Tibial nerve (tissue), 4 donors: Measurements from ENCODE around the gene ZEB1. TPM values are rescaled to one million over a fixed set of nuclear protein-coding genes. Genes with fewer than 3 reads are reported as not detected.

Experiments used
- DNase-seq, 2 donors: peaks; one replicate each; pipeline ENCODE4 v3.0.0-alpha.2; 2019; ENCODE audit warnings: low spot score in 2 of 2
- H3K27ac ChIP-seq, 4 donors: fragments of 200-600 bp; sonication (generic) in 3 of 4; one replicate each; pipeline ENCODE4 v1.5.1; 2017 to 2019; ENCODE audit warnings: mild to moderate bottlenecking in 1 of 4
- H3K27me3 ChIP-seq, 2 donors: fragments of 200-600 bp; sonication (generic) in 1 of 2; one replicate each; pipeline versions ENCODE4 v1.5.1 to v1.6.0; 2017 to 2019
- H3K36me3 ChIP-seq, 3 donors: fragments of 200-600 bp; sonication (generic); one replicate each; pipeline ENCODE4 v1.5.1; 2018 to 2019
- H3K4me1 ChIP-seq, 4 donors: fragments of 200-600 bp; sonication (generic) in 3 of 4; one replicate each; pipeline ENCODE4 v1.5.1; 2017 to 2019
- H3K4me3 ChIP-seq, 4 donors: fragments of 200-600 bp; sonication (generic) in 3 of 4; one replicate each; pipeline ENCODE4 v1.5.1; 2017 to 2019; ENCODE audit warnings: mild to moderate bottlenecking in 1 of 4, moderate library complexity in 1 of 4
- H3K9me3 ChIP-seq, 4 donors: fragments of 200-600 bp; sonication (generic) in 3 of 4; one replicate each; pipeline ENCODE4 v1.5.1; 2017 to 2019
- EP300 ChIP-seq, 2 donors: sonication (generic); formaldehyde crosslinking; IDR thresholded peaks; one replicate each; pipeline ENCODE4 v1.6.1; 2017; ENCODE audit warnings: antibody characterized with exemption in 2 of 2, mild to moderate bottlenecking in 1 of 2
- POLR2A ChIP-seq, 2 donors: fragments of 450-650 bp; IDR thresholded peaks; one replicate each; pipeline ENCODE4 v1.6.1; 2017; ENCODE audit warnings: antibody characterized with exemption in 2 of 2, mild to moderate bottlenecking in 2 of 2, moderate library complexity in 2 of 2
- WGBS, 2 donors: methylation state at CpG; one replicate each; pipeline ENCODE4 v1.1.5; 2018; 5-methylcytosine and 5-hydroxymethylcytosine counted together
- total RNA-seq, 4 donors: library from RNA; depleted of rRNA; stranded (reverse); fragments of >200 nt; gene quantifications; one replicate each; pipeline ENCODE4 v1.1.0, GENCODE V29; 2016
- TF ChIP-seq, protein P1 (sequence below), 5 experiments: fragments of 200-600 bp in 3 of 5; fragments of 450-650 bp in 2 of 5; sonication (generic) in 3 of 5; IDR thresholded peaks; one replicate each; pipeline ENCODE4 v1.5.1; 2016 to 2019; ENCODE audit warnings: antibody characterized with exemption in 5 of 5, mild to moderate bottlenecking in 3 of 5, moderate library complexity in 2 of 5

The ZEB1 gene
- total RNA-seq, 4 donors from 2014 or later = 84.6 to 128 (median 95.7) TPM

DNA sequence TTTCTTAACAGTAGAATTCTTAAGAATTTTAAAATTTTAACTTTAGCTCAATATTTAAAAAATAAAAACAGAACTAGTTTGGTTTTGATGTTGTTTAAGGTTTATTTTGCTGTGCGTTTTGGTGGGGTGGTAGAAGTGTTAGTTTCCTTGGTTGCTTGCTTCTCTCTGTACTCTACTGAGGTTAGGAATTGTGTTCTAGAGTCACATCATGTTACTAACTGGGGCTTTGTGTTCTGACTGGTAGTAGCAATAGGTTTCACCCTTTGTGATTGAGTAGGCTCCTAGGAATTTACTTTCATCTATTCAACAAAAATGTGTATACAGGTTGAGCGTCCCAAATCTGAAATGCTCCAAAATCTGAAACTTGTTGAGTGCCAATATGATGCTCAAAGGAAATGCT, 99.5 kb downstream of the ZEB1 start:
- H3K4me1 ChIP-seq = peaks cover 0 to 28% (median 7%) of the 10 kb centered on the region in 4 donors
- no peaks in the 10 kb centered on the region for H3K36me3 ChIP-seq
- 81 to 84% methylated on average over 2 of the region's 2 CpGs for WGBS, 2 donors
- TF ChIP-seq, protein P1, sequence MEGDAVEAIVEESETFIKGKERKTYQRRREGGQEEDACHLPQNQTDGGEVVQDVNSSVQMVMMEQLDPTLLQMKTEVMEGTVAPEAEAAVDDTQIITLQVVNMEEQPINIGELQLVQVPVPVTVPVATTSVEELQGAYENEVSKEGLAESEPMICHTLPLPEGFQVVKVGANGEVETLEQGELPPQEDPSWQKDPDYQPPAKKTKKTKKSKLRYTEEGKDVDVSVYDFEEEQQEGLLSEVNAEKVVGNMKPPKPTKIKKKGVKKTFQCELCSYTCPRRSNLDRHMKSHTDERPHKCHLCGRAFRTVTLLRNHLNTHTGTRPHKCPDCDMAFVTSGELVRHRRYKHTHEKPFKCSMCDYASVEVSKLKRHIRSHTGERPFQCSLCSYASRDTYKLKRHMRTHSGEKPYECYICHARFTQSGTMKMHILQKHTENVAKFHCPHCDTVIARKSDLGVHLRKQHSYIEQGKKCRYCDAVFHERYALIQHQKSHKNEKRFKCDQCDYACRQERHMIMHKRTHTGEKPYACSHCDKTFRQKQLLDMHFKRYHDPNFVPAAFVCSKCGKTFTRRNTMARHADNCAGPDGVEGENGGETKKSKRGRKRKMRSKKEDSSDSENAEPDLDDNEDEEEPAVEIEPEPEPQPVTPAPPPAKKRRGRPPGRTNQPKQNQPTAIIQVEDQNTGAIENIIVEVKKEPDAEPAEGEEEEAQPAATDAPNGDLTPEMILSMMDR (IDR thresholded peaks at IDR 0.05) = no peak
- no peak for TF ChIP-seq POLR2A (IDR thresholded peaks at IDR 0.05)
- TF ChIP-seq EP300 (IDR thresholded peaks at IDR 0.05) = no peak
- no peak for DNase-seq
- no peak overlapping the region for H3K4me3 ChIP-seq
- H3K27ac ChIP-seq = no peak overlapping the region
- no peaks in the 10 kb centered on the region for H3K9me3 ChIP-seq
- no peaks in the 10 kb centered on the region for H3K27me3 ChIP-seq

DNA sequence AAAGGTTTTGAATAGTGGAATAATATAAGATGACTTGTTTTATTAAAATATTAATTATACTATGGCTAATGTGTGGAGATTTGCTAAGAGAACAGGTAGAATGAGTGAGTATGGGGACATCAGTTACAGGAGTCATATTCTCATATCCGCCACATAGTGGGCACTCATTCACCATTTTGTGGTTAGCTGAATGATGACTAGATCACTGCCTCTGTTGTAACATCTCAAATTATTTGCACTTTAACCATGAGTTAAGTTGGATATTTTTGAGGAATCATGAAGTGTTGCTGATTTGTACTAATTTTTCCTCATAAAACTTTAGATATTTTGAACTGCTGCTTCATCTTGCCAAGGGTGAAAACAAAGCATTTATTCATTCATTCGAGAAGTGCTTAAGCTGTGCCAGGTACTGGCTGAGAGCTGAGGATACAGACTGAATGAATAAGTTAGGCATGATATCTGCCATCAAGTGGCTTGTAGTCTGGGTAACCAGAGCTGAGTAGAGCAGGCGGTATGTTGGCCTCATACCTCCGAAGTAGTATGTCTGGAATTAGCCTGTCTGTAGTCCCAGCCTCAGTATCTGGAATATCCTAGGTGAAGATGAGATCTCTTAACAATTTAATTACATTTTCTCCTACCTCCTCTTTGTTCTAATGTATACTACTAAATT, 100.5 kb downstream of the ZEB1 start:
- TF ChIP-seq EP300 (IDR thresholded peaks at IDR 0.05) = no peak
- TF ChIP-seq, protein P1 (IDR thresholded peaks at IDR 0.05) = no peak
- no peak for TF ChIP-seq POLR2A (IDR thresholded peaks at IDR 0.05)
- Histone ChIP-seq H3K27ac (no peak overlapping the region), H3K36me3 (no peaks in the 10 kb centered on the region), H3K4me3 (no peak overlapping the region), H3K4me1 (peaks cover 0 to 22% (median 7%) of the 10 kb centered on the region in 4 donors), H3K9me3 (no peaks in the 10 kb centered on the region), H3K27me3 (no peaks in the 10 kb centered on the region)
- 69 to 75% methylated on average over 4 of the region's 4 CpGs for WGBS, 2 donors
- no peak for DNase-seq

DNA sequence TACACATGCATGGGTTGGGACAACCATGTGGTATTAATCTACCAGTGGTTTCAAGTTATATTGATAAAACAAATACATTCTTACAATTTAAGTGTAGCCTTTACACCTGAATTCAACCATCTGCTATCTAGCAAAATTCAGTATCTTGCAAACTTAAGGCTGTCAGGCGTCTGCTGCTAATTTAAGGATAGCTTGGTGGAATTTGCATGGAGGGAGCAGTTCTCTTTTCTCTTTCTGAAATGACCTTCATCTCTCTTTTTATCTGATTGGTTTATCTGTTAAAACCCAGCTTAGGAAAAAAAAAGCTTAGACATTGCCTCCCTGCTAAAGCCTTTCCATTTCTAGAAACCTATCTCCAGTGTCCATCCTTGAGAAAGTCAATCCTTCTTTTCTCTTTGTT, 102.3 kb downstream of the ZEB1 start:
- no peaks in the 10 kb centered on the region for H3K27me3 ChIP-seq
- no peak for DNase-seq
- no peak overlapping the region for H3K27ac ChIP-seq
- peaks cover 0 to 25% (median 9%) of the 10 kb centered on the region in 4 donors for H3K4me1 ChIP-seq
- 86 to 89% methylated on average over 1 of the region's 1 CpG for WGBS, 2 donors
- no peak overlapping the region for H3K4me3 ChIP-seq
- TF ChIP-seq, protein P1 (IDR thresholded peaks at IDR 0.05) = no peak
- no peak for TF ChIP-seq POLR2A (IDR thresholded peaks at IDR 0.05)
- TF ChIP-seq EP300 (IDR thresholded peaks at IDR 0.05) = no peak
- H3K9me3 ChIP-seq = no peaks in the 10 kb centered on the region
- H3K36me3 ChIP-seq = no peaks in the 10 kb centered on the region

DNA sequence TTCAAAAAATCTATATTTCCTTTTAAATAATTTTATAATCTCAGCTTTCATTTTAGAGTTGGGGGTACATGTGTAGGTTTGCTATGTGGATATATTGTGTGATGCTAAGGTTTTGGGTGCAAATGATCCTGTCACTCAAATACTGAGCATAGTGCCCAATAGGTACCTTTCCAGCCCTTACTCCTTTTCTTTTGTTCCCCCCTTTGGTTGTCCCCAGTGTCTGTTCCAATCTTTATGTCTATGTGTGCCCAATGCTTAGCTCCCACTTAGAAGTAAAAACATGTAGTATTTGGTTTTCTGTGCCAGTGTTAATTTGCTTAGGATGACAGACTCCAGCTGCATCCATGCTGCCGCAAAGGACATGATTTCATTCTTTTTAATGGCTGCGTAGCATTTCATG, 103.6 kb downstream of the ZEB1 start:
- no peak for TF ChIP-seq POLR2A (IDR thresholded peaks at IDR 0.05)
- TF ChIP-seq, protein P1 (IDR thresholded peaks at IDR 0.05) = no peak
- no peak for TF ChIP-seq EP300 (IDR thresholded peaks at IDR 0.05)
- Histone ChIP-seq H3K36me3 (no peaks in the 10 kb centered on the region), H3K27ac (no peak overlapping the region), H3K27me3 (no peaks in the 10 kb centered on the region), H3K4me3 (no peak overlapping the region), H3K9me3 (no peaks in the 10 kb centered on the region), H3K4me1 (peaks cover 0 to 30% (median 11%) of the 10 kb centered on the region in 4 donors)
- WGBS, 2 donors = 100% methylated on average over 2 of the region's 2 CpGs
- DNase-seq = no peak

DNA sequence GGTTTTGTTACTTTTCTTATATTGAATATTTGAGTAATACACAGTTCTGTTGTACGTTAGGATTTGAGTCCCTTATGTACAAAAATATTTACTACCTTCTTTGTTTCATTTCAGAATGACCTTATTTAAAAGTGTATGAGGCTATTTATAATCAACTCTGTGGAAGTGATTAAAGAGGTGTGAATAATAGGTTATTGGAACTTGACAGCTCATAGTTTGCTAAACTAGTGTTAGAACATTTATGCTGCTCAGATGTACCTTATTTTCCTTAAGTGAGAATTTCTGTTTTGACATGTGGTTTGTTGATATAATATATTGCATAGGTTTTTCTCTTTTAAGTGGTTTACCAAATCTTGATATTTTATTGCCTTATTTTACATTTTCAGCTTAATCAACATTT, 105.5 kb downstream of the ZEB1 start:
- Histone ChIP-seq H3K4me3 (no peak overlapping the region), H3K27me3 (no peaks in the 10 kb centered on the region), H3K9me3 (peaks cover 0 to 7% (median 4%) of the 10 kb centered on the region in 4 donors), H3K36me3 (no peaks in the 10 kb centered on the region), H3K27ac (peak overlapping the region in 1 of 4 donors; percentile 30), H3K4me1 (peaks cover 0 to 30% (median 7%) of the 10 kb centered on the region in 4 donors)
- 73 to 78% methylated on average over 1 of the region's 1 CpG for WGBS, 2 donors
- TF ChIP-seq, protein P1 (IDR thresholded peaks at IDR 0.05) = no peak
- DNase-seq = no peak
